Subcutaneous adipose tissue (tissue), 4 donors: ENCODE data around the gene PROSER1. TPM values are rescaled to one million over a fixed set of nuclear protein-coding genes. Genes with fewer than 3 reads are reported as not detected.

Experiments
- total RNA-seq, 4 donors: library from RNA; depleted of rRNA; stranded (reverse); fragments of >200 nt; gene quantifications; one replicate each; pipeline ENCODE4 v1.1.0, GENCODE V29; 2016
- TF ChIP-seq, protein P1 (sequence below): fragments of 450-650 bp; IDR thresholded peaks from one replicate; pipeline ENCODE4 v1.5.1; 2016; ENCODE audit warnings: low read depth, mild to moderate bottlenecking, control low read depth, antibody characterized with exemption, moderate library complexity

The PROSER1 gene
- total RNA-seq, 4 donors from 2014 or later, result 20.4 to 27.2 (median 23.6) TPM

DNA sequence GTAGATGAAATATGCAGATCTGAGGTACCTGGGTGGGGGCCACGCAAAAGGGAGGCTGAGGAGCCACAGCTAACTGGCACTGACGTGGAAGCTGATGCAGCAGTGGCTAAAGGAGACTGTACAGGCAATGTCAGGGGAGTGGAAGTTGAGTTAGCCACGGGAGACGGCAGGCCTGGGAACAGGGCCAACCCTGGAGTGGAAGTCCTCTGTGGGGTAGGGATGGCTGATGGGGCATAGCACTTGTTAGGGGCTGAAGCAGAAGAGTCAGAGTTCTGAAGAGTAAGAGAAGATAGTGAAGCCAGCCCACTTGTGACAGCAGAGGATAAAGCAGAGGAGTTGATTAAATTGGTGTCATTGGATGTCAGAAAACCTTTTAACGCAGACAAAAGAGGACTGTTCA lies 24.4 kb downstream of the PROSER1 start:
- TF ChIP-seq, protein P1, sequence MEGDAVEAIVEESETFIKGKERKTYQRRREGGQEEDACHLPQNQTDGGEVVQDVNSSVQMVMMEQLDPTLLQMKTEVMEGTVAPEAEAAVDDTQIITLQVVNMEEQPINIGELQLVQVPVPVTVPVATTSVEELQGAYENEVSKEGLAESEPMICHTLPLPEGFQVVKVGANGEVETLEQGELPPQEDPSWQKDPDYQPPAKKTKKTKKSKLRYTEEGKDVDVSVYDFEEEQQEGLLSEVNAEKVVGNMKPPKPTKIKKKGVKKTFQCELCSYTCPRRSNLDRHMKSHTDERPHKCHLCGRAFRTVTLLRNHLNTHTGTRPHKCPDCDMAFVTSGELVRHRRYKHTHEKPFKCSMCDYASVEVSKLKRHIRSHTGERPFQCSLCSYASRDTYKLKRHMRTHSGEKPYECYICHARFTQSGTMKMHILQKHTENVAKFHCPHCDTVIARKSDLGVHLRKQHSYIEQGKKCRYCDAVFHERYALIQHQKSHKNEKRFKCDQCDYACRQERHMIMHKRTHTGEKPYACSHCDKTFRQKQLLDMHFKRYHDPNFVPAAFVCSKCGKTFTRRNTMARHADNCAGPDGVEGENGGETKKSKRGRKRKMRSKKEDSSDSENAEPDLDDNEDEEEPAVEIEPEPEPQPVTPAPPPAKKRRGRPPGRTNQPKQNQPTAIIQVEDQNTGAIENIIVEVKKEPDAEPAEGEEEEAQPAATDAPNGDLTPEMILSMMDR, result no peak

GRCh38 chr13:39012608-39013007 lies 25.3 kb downstream of the PROSER1 start:
- TF ChIP-seq, protein P1, result no peak

DNA sequence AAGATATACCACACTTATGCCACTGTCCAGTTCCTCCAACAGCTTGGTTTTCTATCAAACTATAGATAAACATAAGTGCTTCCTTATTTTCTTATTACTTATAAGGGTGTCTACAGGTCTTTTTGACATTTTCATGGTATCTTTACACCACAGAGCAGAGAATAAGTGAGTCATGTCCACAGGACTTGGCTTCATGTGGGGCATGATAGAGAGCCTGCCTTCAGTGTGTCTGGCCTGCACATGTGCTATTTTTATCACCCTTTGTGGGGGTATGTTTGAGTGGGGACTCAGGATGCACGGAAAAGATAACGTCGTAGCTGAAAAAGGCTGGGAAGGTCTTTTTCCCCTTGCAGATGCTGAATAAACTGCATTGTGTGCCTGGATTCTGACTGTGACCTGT lies 39.1 kb downstream of the PROSER1 start:
- TF ChIP-seq, protein P1, result no peak

GRCh38 chr13:38993381-38993780 lies 44.5 kb downstream of the PROSER1 start:
- TF ChIP-seq, protein P1, result no peak

DNA sequence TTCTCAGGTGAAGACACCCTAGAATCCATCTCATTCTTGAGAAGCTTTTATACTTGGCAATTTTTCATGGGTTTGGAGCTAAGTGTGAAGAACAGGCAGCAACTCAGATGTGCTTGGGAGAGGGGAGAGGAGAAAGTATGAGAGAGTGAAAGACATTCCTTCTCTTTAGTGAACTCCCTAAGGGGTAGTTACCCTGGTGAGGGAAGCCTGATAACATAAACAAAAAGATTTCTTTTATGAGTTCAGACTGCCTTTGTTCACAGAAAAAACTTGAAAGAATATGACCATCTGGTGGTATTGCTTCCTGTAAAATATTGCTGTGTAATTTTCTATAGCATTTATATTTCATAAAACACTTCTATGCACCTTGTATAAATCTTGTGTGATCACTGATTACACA lies 47.2 kb downstream of the PROSER1 start, which contains the start of gene STOML3:
Gene STOML3 (minus strand): TSS at position 139 of the 400 bp plus-strand sequence. CDS start 110 bp downstream, at position 29.
- TF ChIP-seq, protein P1, result no peak

GRCh38 chr13:38981096-38981495 lies 56.8 kb downstream of the PROSER1 start:
- TF ChIP-seq, protein P1, result no peak

DNA sequence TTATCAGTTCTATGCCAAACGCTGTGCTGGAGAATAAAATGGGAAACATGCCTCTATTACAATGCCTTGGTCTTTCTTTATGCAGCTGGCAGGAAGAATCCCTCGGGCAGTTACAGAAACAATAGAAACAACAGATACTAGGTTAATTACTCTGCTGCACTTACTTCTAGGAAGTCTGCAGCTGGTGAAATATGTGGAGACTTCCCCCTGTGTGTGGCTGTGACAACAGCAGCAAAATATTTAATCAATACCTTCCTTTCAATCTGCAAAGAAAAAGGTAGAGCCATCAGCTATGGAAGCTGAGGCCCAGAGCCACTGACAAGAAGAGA lies 57.2 kb downstream of the PROSER1 start:
- TF ChIP-seq, protein P1, result no peak
